Thymus (tissue), 11 donors: ENCODE measurements around the gene PTMS. TPM values are rescaled to one million over a fixed set of nuclear protein-coding genes. Genes with fewer than 3 reads are reported as not detected.

Experiments
- DNase-seq, 9 donors: peaks; one replicate each; pipeline ENCODE4 v3.0.0-alpha.2; 2013; ENCODE audit warnings: low spot score in 9 of 9, low read depth in 6 of 9, missing footprints in 1 of 9
- H3K27ac ChIP-seq, 2 donors: one replicate each; pipeline ENCODE4 v1.5.1; 2013; ENCODE audit warnings: control low read depth in 1 of 2, low read depth in 1 of 2, low read length in 1 of 2, mild to moderate bottlenecking in 1 of 2, moderate library complexity in 1 of 2
- H3K27me3 ChIP-seq, 2 donors: one replicate each; pipeline ENCODE4 v1.5.1; 2013; ENCODE audit warnings: low read length in 1 of 2; ENCODE audit not compliant: control insufficient read depth in 2 of 2, insufficient read depth in 1 of 2
- H3K36me3 ChIP-seq, 2 donors: one replicate each; pipeline ENCODE4 v1.5.1; 2013; ENCODE audit warnings: low read length in 1 of 2, mild to moderate bottlenecking in 1 of 2, moderate library complexity in 1 of 2; ENCODE audit not compliant: control insufficient read depth in 2 of 2, insufficient read depth in 2 of 2
- H3K4me1 ChIP-seq, 2 donors: one replicate each; pipeline ENCODE4 v1.5.1; 2013; ENCODE audit warnings: low read length in 2 of 2; ENCODE audit not compliant: control insufficient read depth in 2 of 2, insufficient read depth in 2 of 2
- H3K4me3 ChIP-seq, 2 donors: one replicate each; pipeline ENCODE4 v1.5.1; 2013; ENCODE audit warnings: low read length in 2 of 2, control low read depth in 1 of 2, mild to moderate bottlenecking in 1 of 2
- H3K9me3 ChIP-seq, 2 donors: one replicate each; pipeline ENCODE4 v1.5.1; 2013; ENCODE audit warnings: low read length in 1 of 2, mild to moderate bottlenecking in 1 of 2; ENCODE audit not compliant: control insufficient read depth in 2 of 2, insufficient read depth in 1 of 2
- WGBS: extraction: QIAGEN DNeasy Blood & Tissue Kit; methylation state at CpG from one replicate; pipeline ENCODE4 v1.1.7; 2013; 5-methylcytosine and 5-hydroxymethylcytosine counted together
- polyA plus RNA-seq: library from polyadenylated mRNA; stranded (reverse); fragments of 200-250 nt; gene quantifications from one replicate; pipeline ENCODE4 v1.2.3, GENCODE V29; 2013
- total RNA-seq: library from RNA; stranded (reverse); fragments of 120-200 nt; gene quantifications from one replicate; pipeline ENCODE4 v1.2.4, GENCODE V29; 2013
- donor health status: healthy.

Gene PTMS
- total and polyA plus RNA-seq, 2 donors, result 21.9 to 186 TPM

- Histone ChIP-seq H3K4me3 (peak overlapping the region; percentile 35 to 47), H3K9me3 (no peaks in the 10 kb centered on the region), H3K4me1 (peaks cover 62 to 91% of the 10 kb centered on the region in 2 donors), H3K27ac (peak overlapping the region; percentile 87 to 98), H3K27me3 (peaks cover 6 to 43% of the 10 kb centered on the region in 2 donors), H3K36me3 (no peaks in the 10 kb centered on the region)
- WGBS, result 5% methylated on average over 35 of the region's 35 CpGs
- peak; percentile 76 to 94 (median 87) for DNase-seq
Measured at GRCh38 chr12:6778574-6779550, 12.7 kb downstream of the PTMS start.

- H3K9me3 ChIP-seq, result no peaks in the 10 kb centered on the region
- H3K36me3 ChIP-seq, result no peaks in the 10 kb centered on the region
- 81% methylated on average over 6 of the region's 6 CpGs for WGBS
- DNase-seq, result peak in 2 of 9 donors; percentile 56 to 76
- H3K4me1 ChIP-seq, result peaks cover 68 to 91% of the 10 kb centered on the region in 2 donors
- no peak overlapping the region for H3K4me3 ChIP-seq
- peaks cover 0 to 33% of the 10 kb centered on the region in 2 donors for H3K27me3 ChIP-seq
- H3K27ac ChIP-seq, result peak overlapping the region; percentile 67 to 98
Measured at GRCh38 chr12:6779708-6780432, 13.7 kb downstream of the PTMS start.

- WGBS, result 93% methylated on average over 6 of the region's 6 CpGs
- no peak for DNase-seq
- no peaks in the 10 kb centered on the region for H3K9me3 ChIP-seq
- peaks cover 72 to 91% of the 10 kb centered on the region in 2 donors for H3K4me1 ChIP-seq
- H3K36me3 ChIP-seq, result no peaks in the 10 kb centered on the region
- no peak overlapping the region for H3K4me3 ChIP-seq
- peaks cover 0 to 26% of the 10 kb centered on the region in 2 donors for H3K27me3 ChIP-seq
- peak overlapping the region; percentile 74 to 98 for H3K27ac ChIP-seq
Measured at GRCh38 chr12:6780573-6780972, 14.4 kb downstream of the PTMS start.

GRCh38 chr12:6782119-6782518 is 16.0 kb downstream of the PTMS start:
- 29% methylated on average over 6 of the region's 6 CpGs for WGBS
- DNase-seq, result no peak
- H3K9me3 ChIP-seq, result no peaks in the 10 kb centered on the region

DNA sequence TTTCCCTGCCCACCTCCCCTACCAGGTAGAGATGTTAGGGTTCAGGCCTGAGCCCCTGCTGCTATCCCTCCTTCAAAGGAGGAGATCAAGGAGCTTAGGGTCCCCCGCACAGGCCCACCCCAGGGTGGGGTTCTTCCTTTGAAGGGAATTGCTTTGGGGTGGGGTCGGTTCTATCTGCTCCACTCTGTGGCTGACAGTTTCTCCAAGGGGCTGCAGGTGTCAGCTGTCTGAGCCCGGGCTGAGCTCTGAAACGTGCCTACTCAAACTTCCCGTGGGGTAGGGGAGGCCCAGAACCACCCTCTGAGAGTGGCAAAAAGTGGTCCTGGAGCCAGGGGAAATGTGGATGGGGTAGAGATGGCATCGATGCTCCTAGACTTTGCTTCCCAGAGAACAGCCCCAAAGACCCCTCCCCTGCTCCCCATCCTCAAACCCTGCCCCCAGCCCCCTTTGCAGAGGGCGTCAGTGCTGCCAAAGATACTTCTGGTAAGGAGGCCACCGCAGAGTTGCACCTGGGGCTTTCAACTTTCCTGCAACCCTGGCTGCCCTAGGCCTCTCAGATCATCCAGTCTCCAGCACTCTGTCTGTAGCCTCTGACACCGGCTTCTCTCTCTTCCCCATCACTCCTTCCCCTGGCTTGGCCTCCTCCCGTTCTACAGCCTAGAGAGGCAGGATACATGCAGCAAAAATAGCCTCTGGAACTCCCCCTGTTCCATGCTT is 16.8 kb downstream of the PTMS start:
- 9% methylated on average over 10 of the region's 10 CpGs for WGBS
- peak overlapping the region; percentile 28 to 33 for H3K4me3 ChIP-seq
- DNase-seq, result peak in 6 of 9 donors; percentile 74 to 95 (median 86)
- peak overlapping the region; percentile 94 to 98 for H3K27ac ChIP-seq
- H3K27me3 ChIP-seq, result peaks cover 0 to 2% of the 10 kb centered on the region in 2 donors
- no peaks in the 10 kb centered on the region for H3K36me3 ChIP-seq
- H3K9me3 ChIP-seq, result no peaks in the 10 kb centered on the region
- peaks cover 81 to 100% of the 10 kb centered on the region in 2 donors for H3K4me1 ChIP-seq

More at GRCh38 chr12:6782119-6782518, 16.0 kb downstream of the PTMS start:
- Histone ChIP-seq H3K36me3 (no peaks in the 10 kb centered on the region), H3K4me3 (peak overlapping the region; percentile 2 to 28), H3K27ac (peak overlapping the region; percentile 94 to 98), H3K4me1 (peaks cover 86 to 100% of the 10 kb centered on the region in 2 donors), H3K27me3 (peaks cover 0 to 11% of the 10 kb centered on the region in 2 donors)

GRCh38 chr12:6783828-6784227 is 17.7 kb downstream of the PTMS start:
- peak overlapping the region; percentile 94 to 98 for H3K27ac ChIP-seq
- DNase-seq, result no peak
- no peaks in the 10 kb centered on the region for H3K27me3 ChIP-seq
- H3K36me3 ChIP-seq, result no peaks in the 10 kb centered on the region
- H3K4me1 ChIP-seq, result peaks cover 80 to 99% of the 10 kb centered on the region in 2 donors
- no peaks in the 10 kb centered on the region for H3K9me3 ChIP-seq
- 76% methylated on average over 9 of the region's 9 CpGs for WGBS
- peak overlapping the region; percentile 28 to 33 for H3K4me3 ChIP-seq

- Histone ChIP-seq H3K4me1 (peaks cover 81 to 99% of the 10 kb centered on the region in 2 donors), H3K9me3 (peaks cover 0 to under 1% of the 10 kb centered on the region in 2 donors), H3K27me3 (no peaks in the 10 kb centered on the region), H3K4me3 (no peak overlapping the region), H3K36me3 (no peaks in the 10 kb centered on the region), H3K27ac (peak overlapping the region; percentile 46 to 98)
- WGBS, result 88% methylated on average over 5 of the region's 5 CpGs
- DNase-seq, result no peak
Measured at GRCh38 chr12:6784296-6784695, 18.1 kb downstream of the PTMS start.

GRCh38 chr12:6784761-6785160 is 18.6 kb downstream of the PTMS start:
- WGBS, result 76% methylated on average over 5 of the region's 5 CpGs
- no peak for DNase-seq
- Histone ChIP-seq H3K27me3 (no peaks in the 10 kb centered on the region), H3K4me1 (peaks cover 76 to 99% of the 10 kb centered on the region in 2 donors), H3K36me3 (no peaks in the 10 kb centered on the region), H3K9me3 (peaks cover 0 to 4% of the 10 kb centered on the region in 2 donors), H3K27ac (peak overlapping the region in 1 of 2 donors; percentile 98), H3K4me3 (no peak overlapping the region)
